Measurements from ENCODE around the gene MAGI1.

MAGI1 gene

DNA sequence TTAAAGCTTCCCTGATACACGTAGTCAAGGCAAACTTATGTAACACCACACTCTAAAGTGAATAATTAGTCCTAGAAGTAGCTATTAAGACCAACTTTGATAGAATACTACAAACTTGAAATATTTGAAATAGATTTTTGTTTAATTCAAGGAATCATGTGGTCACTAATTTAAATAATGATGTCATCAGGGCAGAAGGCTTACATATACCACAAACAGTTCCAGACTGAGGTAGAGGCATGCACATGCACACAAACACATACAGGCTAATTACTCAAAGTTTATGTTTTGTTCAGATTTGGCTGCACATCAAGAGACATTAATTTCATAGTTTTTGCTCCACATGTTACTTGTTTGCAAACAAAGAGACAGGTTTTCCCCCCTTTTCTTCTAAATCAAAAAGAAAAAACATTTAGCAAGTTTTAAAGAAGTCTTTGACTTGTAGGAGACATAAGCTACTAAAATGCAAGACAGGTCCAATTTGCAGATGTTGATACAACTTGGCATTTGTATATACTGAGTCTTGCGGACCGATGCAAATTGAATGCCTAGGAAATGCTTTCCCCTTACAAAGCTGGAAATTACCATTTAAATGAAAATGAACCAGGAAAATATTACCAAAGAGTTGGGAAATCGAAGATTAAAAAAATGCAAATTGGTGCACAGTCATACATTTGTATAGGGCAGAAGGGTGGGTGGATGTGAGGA lies 594.8 kb downstream of the MAGI1 start:
- no peak for DNase-seq

GRCh38 chr3:65439641-65440284 lies 599.0 kb downstream of the MAGI1 start:
- peak in 1 of 2 experiments; percentile 38 for DNase-seq

GRCh38 chr3:65438612-65439011 lies 600.1 kb downstream of the MAGI1 start:
- no peak for DNase-seq

DNA sequence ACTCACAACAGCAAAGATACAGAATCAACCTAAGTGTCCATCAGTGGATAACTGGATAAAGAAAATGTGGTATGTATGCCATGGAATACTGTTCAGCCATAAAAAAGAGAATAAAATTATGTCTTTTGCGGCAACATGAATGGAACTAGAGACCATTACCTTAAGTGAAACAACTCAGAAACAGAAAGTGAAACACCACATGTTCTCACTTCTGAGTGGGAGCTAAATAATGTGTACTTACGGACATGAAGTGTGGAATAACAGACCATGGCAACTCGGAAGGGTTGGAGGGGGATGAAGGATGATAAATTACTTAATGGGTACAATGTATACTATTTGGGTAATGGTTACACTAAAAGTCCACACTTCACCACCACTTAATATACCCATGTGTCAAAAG lies 600.6 kb downstream of the MAGI1 start:
- no peak for DNase-seq

DNA sequence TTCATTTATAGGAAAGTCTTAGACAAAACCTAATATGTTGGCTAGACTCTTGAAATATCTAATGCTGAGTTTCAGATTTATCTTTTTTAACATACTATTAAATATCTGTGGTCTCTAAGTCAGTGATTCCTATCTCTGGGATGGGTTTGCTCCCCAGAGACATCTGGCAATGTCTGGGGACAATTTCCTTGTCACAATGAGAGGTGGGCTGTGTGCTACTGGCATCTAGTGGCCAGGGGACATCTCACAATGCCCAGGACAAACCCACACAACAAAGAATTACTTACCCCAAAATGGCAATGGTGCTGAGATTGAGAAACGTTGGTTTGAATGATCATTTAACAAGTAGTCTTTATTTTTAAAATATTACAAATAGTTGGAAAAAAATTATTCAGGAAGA lies 602.1 kb downstream of the MAGI1 start:
- DNase-seq: no peak

DNA sequence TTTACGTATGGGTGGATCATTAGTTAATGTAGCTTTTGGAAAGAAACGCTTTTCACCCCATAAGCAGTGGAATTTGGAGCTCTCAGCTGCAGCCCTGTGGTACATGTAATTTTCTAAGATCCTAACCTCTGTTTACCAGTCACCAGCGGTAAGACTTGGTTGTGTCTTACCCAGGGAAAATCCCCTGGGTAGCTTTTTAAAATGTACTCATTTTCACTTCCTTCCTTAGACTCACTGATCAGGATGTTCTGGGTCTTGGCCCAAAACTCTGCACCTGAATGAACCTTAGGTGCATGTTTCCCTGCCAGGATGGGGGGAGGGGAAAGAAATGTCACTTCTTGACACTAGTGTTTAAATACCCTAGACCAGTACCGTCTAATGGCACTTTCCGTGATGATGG lies 605.2 kb downstream of the MAGI1 start:
- DNase-seq: no peak

- DNase-seq: no peak
Observed at GRCh38 chr3:65432388-65433003, 606.2 kb downstream of the MAGI1 start.

DNA sequence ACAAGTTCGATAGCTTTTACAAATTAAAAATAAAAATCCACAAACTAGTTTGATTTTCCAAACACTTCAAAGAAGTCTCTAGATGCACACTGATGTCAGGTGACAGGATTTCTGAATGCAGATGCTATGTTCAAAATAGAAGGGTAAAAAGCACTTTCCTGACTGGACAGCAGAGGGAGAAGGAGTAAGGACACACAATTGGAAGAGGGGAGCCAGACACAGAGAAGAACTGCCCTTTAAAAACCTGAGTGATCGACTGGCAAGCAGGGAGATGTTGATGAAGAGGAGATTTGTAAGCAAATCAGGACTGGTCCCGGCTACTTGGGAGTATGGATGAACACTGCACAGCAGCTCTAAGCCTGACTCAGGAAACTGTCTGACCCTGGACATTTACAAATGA lies 612.8 kb downstream of the MAGI1 start:
- no peak for DNase-seq

DNA sequence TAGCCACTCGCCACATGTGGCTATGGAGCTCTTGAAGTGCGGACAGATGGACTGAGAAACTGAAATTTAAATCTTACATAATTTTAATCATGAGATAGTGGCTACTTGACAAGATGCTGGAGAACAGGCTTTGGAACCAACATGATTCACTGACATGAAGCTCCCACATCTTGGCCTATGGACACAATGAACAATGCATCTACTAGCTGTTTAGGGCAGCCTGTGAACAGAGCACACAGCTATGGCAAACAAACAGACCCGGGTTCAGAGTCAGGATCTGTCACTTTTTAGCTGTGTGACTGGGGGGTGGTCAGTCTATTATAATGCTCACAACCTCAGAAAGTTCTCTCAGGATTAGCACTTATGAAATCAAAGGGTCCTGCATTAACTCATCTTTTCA lies 616.6 kb downstream of the MAGI1 start:
- no peak for DNase-seq

DNA sequence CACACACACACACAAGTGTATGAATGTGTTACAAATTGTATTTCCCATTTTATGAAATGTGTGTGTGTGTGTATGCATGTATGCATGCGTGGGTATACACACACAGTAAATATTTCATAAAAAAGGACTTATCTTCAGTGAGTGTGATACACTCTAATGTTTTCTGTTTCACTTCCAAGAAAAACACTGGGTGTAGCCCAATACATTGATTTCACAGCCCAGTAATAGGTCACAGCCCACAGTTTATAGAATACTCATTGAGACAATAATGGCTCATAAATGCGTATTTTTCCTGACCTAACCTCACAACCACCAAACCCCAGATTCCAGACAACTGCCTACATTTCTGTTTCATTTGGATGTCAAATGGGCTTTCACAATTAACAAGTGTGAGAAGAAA lies 619.5 kb downstream of the MAGI1 start:
- no peak for DNase-seq

DNA sequence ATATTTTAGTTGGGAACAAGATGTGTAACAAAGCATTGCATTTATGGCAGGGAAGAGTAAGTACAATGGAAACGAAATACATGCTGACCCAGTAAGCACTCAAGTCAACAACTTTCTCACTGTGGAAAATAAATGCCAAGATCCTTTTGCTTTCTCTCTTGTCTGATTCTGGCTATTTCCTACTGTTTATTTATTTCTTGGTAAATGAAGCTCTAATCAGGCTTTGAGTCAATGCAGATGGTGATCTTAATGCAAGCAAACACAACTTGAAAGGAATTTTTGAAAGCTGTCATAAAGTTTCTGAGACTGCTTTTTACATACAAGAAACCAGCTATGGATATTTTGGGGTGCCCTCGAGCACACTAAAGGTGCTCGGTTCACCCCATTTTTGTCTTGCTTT lies 624.8 kb downstream of the MAGI1 start:
- DNase-seq: no peak

- peak; percentile 15 to 24 for DNase-seq
Observed at GRCh38 chr3:65412588-65412987, 626.1 kb downstream of the MAGI1 start.

DNA sequence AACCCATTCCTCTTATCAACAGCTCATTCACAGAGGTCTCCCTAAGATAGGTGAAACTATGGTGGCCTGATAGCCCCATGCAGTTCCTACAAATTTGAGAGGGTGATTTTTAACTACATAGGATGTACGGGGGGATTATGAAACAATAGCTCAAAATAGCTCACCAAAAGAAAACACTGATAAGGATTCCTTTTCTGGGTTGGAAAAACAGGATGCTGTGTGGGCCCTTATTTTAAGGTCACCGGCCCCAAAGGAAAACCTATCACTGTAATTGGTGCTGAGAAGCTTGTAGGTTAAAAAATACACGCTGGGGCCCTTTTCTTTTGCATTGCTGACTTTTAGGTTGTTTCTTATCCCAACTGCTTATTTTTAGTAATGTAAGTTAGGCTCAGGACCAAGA lies 627.4 kb downstream of the MAGI1 start:
- no peak for DNase-seq

GRCh38 chr3:65409176-65409569 lies 629.5 kb downstream of the MAGI1 start:
- DNase-seq: no peak

DNA sequence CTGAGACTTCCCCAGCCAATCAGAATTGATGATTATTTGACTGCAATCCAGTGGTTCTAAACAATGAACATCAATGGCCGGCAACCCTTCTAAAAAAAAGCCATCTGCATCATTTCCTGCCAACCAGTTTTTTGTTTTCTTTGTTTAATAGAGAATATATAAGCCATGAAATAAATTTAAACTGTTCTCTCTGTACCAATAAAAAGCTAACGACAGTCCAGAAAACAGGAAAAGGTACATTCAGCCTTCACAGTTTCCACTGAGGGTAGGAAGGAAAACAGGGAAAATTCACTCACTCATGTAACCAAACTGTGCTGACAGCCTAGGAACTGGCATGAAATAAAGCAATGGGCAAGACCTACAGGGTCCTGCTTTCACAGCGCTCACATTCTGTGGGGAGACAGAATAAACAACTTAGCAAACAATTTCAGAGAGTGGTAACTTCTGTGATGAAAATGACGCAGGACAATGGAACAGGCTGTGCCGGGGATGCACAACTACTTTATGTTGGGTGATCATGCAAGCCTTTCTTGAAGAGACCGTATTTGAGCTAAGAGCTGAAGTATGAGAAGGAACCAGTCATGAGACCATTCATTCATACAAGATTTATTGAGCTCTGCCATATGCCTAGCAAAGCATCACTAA lies 630.1 kb downstream of the MAGI1 start:
- no peak for DNase-seq

- DNase-seq: no peak
Observed at GRCh38 chr3:65406470-65406869, 632.2 kb downstream of the MAGI1 start.

- no peak for DNase-seq
Observed at GRCh38 chr3:65402597-65402996, 636.1 kb downstream of the MAGI1 start.

- no peak for DNase-seq
Observed at GRCh38 chr3:65401359-65402305, 637.1 kb downstream of the MAGI1 start.

DNA sequence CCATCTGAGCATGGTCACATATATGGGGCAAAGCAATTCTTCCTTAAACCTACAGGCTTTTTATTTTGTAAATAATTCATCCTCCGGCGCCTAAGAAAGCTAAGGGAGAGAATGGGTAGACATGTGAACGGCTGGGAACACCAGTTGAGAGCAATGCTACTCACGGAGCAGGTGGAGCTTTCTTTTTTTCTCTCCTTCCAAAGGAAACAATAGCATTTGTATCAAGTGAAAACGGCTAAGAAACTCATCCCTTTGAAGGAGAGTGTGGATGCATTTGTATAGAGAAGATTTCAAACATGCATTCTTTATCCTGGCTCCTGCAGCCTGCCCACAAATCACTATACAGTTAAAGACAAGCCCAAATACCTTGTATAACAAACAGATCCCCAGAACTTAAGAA lies 637.8 kb downstream of the MAGI1 start:
- DNase-seq: no peak

GRCh38 chr3:65398953-65399352 lies 639.8 kb downstream of the MAGI1 start:
- DNase-seq: no peak

DNA sequence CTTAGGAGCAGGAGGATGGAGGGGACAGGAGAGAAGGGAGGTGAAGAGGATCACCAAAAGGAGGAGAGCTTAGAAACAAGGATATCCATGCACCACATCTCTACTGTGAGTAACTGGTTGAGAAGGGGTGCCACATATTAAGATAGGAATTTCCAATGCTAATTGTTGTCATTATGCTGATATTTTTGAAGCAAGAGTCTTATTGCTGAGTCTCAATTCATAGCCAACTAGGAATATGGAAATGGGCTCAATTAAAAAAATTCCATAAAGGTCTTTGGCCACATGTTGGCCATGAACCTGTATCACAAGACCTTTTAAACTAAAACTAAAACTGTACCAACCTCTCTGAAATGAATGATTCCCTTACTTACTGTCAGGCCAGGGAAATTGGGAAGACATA lies 642.6 kb downstream of the MAGI1 start:
- no peak for DNase-seq

- DNase-seq: no peak
Observed at GRCh38 chr3:65391068-65391467, 647.6 kb downstream of the MAGI1 start.

DNA sequence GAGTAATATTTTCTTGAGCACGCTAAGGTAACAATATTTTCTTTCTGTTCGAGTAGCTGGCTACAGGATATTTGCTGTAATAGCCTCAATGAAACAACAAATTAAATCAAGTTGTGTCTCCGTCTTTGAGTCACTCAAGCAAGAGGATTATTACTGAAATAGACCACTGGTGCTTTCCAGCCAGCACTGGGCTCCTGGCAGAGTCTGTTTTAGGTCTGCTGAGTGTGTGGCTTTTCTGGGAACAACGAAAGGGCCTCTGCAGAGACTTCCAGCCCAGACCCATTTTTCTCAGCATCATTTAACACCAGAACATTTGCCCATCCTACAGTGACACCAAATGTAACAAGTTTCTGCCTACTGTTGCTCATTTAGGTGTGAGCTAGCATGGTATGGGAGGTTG lies 652.9 kb downstream of the MAGI1 start:
- no peak for DNase-seq
